GM10248 (cell line): ENCODE data around the gene ZNF337.
"Not testable (repeated sequence)": the region's sequence is repeated elsewhere in the genome, so short reads cannot be mapped to it uniquely, and the experiment has no call there.

Experiments
- CTCF ChIA-PET: fragments of 300-600 bp; sonication (Branson Sonifier 250); formaldehyde crosslinking; extraction: SDS; loops from one replicate; lab custom pipeline; 2021; ENCODE audit warnings: antibody characterized with exemption; lab: Yijun Ruan, JAX
- POLR2A ChIA-PET: fragments of 350-650 bp; sonication (Branson Sonifier 250); formaldehyde crosslinking; extraction: SDS; loops from one replicate; lab custom pipeline; 2020; ENCODE audit warnings: antibody characterized with exemption; lab: Yijun Ruan, JAX
- DNase-seq: peaks from one replicate; pipeline ENCODE4 v3.0.0; 2012; ENCODE audit errors: extremely low spot score
- CTCF ChIP-seq: IDR thresholded peaks from 2 replicates; pipeline ENCODE4 v1.5.1; 2012; ENCODE audit warnings: mild to moderate bottlenecking, low read depth; ENCODE audit errors: extremely low read depth, missing control alignments, control extremely low read depth

ZNF337 gene

GRCh38 chr20:25738198-25738597 is 41.5 kb upstream of the ZNF337 start:
- ChIA-PET POLR2A (no interaction called here), CTCF (no interaction called here)
- DNase-seq = no peak
- no peak for TF ChIP-seq CTCF

- DNase-seq = no peak
- TF ChIP-seq CTCF = no peak
- CTCF ChIA-PET = no interaction called here
- POLR2A ChIA-PET = no interaction called here
Observed at GRCh38 chr20:25733903-25734302, 37.2 kb upstream of the ZNF337 start.

- TF ChIP-seq CTCF = no peak
- ChIA-PET POLR2A (no interaction called here), CTCF (no interaction called here)
- no peak for DNase-seq
Observed at GRCh38 chr20:25730862-25731261, 34.2 kb upstream of the ZNF337 start.

- CTCF ChIA-PET = no interaction called here
- no peak for TF ChIP-seq CTCF
- POLR2A ChIA-PET = no interaction called here
- DNase-seq = no peak
Observed at GRCh38 chr20:25726357-25726756, 29.7 kb upstream of the ZNF337 start.

- no peak for DNase-seq
- no peak for TF ChIP-seq CTCF
- POLR2A ChIA-PET = no interaction called here
- CTCF ChIA-PET = no interaction called here
Observed at GRCh38 chr20:25725639-25726038, 29.0 kb upstream of the ZNF337 start.

- ChIA-PET POLR2A (no interaction called here), CTCF (no interaction called here)
- no peak for TF ChIP-seq CTCF
- DNase-seq = no peak
Observed at GRCh38 chr20:25723975-25724374, 27.3 kb upstream of the ZNF337 start.

- ChIA-PET CTCF (no interaction called here), POLR2A (no interaction called here)
- TF ChIP-seq CTCF = no peak
- DNase-seq = no peak
Observed at GRCh38 chr20:25720285-25720684, 23.6 kb upstream of the ZNF337 start.

- POLR2A ChIA-PET, DNase-seq, CTCF ChIA-PET: not testable (repeated sequence)
Observed at GRCh38 chr20:25718896-25719809, 22.5 kb upstream of the ZNF337 start.
